ENCODE data around the gene CNOT11.
"Not testable (repeated sequence)": the region's sequence is repeated elsewhere in the genome, so short reads cannot be mapped to it uniquely, and the experiment has no call there.

Gene CNOT11

DNA sequence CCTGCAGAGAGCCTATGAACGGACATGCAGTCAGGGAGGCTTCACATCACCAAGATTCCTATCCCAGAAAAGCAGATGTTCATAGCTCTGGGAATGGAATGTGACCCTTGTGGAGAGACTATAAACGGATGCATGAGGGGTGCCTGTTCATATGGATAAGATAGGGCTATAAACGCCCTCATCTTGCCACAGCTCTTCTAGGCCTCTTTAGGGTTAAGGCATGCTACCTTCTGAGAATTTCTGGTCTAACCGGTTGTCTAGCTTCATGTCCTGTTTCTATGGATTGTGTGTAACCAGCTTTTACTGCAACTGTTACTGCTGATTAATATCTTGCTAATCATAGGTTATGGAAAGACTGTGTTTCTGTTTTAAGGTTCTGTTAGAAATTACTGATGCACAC lies 8.3 kb upstream of the CNOT11 start:
- not testable (repeated sequence) for FAIRE-seq; DNase-seq (ENCODE audit: insufficient read length, low spot score)

DNA sequence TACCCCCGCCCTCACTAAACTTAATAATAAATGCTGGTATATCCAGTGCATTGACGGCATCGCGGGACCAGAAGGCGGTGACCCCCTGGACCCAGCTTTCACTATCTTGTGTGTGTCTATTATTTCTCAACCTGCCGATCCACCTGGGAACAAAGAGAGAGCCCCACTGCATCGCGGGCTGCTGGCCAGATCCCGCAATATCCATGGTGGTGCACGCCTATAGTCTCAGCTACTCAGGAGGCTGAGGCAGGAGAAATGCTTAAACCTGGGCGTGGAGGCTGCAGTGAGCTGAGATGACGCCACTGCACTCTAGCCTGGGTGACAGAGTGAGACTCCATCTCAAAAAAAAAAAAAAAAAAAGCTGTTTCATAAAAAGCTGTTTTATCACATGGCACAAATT lies 7.8 kb upstream of the CNOT11 start:
- DNase-seq (ENCODE audit: insufficient read length, low spot score); FAIRE-seq: not testable (repeated sequence)

DNA sequence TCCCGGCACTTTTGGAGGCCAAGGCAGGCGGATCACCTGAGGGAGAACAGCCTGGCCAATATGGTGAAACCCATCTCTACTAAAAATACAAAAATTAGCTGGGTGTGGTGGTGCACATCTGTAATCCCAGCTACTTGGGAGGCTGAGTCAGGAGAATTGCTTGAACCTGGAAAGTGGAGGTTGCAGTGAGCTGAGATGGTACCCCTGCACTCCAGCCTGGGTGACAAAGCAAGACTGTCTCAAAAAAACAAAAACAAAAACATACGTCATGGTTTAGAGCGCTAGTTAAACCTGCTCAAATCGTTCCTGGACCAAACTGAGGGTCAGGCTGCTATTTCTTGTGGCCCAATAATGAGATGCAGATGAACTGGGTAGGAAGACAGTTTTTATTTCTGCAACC lies 7.2 kb upstream of the CNOT11 start:
- not testable (repeated sequence) for DNase-seq (ENCODE audit: insufficient read length, low spot score); FAIRE-seq

DNA sequence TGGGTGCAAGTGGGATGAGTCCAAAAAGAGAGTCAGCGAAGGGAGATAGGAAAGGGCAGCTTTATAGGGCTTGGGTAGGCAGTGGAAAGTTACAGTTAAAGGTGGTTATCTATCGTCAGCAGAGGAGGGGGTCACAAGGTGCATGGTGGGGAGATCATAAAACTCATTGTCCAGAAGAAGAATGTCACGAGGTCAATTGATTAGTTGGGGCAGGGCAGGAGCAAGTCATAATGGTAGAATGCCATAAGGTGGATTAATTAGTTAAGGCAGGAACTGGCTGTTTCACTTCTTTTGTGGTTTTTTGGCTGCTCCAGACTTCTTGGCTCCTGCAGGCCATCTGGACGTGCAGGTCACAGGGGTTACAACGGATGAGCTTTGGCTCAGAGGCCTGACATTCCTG lies 3.9 kb upstream of the CNOT11 start:
- not testable (repeated sequence) for DNase-seq (ENCODE audit: insufficient read length, low spot score); FAIRE-seq

DNA sequence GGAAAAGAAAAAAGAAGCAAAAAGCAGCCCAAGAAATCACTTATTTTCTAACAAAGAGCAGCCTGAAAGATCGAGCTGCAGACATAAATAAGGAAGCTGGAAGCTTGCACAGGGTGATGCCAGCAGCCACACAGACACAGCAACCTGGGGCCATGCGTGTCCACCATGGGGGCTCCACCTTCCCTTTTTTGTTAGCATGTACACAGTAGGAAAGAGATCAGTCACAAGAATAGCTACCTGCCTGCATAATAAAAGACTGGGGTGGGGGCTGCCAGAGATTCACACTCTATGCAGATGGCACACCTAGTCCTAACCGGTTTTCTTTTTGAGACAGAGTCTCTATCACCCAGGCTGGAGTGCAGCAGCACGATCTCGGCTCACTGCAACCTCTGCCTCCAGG lies 2.9 kb upstream of the CNOT11 start:
- FAIRE-seq (no peak), DNase-seq (ENCODE audit: insufficient read length, low spot score) (no peak)

DNA sequence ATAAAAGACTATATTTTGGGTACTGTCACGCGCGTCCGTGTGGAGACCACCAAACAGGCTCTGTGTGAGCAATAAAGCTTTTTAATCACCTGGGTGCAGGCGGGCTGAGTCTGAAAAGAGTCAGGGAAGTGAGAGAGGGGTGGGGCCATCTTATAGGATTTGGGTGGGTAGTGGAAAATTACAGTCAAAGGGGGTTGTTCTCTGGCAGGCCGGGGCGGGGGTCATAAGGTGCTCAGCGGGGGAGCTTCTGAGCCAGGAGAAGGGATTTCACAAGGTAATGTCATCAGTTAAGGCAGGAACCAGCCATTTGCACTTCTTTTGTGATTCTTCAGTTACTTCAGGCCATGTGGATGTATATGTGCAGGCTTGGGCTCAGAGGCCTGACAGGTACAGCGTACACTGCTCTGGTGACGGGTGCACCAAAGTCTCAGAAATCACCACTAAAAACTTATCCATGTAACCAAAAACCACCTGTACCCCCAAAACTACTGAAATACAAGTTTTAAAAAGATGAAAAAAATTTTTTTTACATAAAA lies 1.4 kb upstream of the CNOT11 start:
- not testable (repeated sequence) for DNase-seq (ENCODE audit: insufficient read length, low spot score); FAIRE-seq

DNA sequence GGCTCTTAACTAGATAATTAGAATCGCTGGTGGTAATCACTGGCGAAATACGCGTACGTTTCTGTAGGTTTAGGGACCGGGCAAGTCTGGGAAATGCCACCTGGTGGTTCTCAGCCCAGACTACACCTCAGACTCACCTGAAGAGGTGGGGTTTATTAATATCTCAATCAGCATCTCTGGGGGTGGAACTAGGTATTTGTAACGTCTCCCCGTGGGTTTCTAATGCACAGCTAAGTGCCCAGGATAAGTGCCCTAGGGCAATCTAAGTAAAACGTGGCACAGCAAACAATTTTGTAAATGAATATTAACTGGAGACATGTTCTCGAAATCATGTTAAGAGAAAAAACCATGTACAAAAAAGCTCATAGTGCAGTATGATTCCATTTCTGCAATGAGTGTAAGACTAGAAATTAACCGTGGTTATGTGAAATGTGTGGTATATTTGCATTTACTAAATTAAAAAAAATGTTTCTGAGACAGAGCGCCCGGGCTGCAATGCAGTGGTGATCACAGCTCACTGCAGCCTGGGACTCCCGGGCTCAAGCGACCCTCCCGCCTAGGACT lies 760 bp upstream of the CNOT11 start:
- FAIRE-seq (no peak), DNase-seq (ENCODE audit: insufficient read length, low spot score) (no peak)

DNA sequence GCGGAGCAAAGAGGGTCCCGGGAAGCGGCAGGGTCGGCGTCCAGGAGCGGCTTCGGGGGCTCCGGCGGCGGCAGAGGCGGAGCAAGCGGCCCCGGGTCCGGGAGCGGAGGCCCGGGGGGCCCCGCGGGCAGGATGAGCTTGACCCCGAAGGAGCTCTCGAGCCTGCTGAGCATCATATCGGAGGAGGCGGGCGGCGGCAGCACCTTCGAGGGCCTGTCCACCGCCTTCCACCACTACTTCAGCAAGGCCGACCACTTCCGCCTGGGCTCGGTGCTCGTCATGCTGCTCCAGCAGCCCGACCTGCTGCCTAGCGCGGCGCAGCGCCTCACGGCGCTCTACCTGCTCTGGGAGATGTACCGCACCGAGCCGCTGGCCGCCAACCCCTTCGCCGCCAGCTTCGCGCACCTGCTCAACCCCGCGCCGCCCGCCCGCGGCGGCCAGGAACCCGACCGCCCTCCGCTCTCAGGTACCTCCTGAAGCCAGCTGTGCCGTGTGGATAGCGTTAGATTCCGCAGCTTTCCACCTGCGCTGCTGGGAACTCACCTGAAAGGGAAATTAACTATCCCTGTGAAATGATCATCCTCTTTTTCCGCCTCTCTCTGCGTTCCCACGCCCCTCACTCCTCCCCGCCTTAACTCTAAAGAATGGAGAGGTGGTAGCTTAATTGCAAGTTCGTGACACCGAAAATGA lies 472 bp downstream of the CNOT11 start:
- FAIRE-seq (no peak), DNase-seq (ENCODE audit: insufficient read length, low spot score) (peak; percentile 28)

DNA sequence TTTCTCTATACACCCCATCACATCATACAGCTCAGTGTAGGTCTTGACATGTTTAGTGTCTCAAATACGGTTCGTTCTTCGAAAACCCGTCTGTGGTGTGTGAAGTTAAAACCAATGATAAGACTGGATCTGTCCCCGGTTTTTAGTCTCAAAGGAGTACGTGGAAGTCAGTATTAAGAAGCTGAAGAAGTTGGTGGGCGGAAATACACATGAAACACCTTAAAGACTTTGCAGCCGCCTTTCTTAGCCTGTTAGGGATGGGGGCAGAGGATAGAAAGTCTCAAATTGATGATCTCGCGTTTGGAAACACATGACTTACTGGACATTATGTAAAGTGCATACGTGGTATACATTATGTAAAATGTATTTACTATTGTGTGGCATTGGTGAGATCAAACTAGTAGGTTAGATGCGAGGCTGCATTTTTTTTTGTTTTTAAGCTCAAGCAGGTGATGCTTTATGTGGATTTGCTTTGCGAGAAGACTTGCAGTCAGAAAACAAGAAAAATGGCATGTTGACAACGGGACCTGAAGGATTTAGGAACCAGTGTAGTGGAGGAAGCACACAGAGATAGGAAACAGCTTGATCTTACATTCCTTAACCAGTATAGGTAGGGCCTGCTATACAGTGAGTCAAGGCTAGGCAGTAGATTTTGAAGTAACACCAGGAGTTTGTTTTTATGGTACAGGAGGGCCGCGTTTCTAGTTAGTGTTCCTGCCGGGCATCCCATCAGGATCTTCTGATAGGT lies 1.2 kb downstream of the CNOT11 start:
- no peak for FAIRE-seq
- DNase-seq (ENCODE audit: insufficient read length, low spot score) = no peak

DNA sequence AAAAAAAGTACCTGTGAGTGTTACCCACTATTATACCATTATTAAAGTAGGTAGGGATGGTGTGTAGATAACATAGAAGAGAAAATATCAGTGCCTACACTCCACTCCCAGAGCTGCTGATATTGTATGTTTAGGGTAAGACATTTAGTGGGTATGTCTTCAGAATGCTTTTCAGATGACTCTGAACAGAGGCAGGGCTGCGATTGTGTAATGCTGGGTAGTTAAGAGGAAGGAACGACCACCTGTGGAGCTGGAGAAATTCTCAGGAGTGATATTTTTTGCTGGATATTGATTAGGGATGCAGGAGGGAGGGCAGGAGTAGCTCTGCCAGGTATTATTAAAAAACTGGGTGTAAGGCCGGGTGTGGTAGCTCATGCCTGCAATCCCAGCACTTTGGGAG lies 2.8 kb downstream of the CNOT11 start:
- DNase-seq (ENCODE audit: insufficient read length, low spot score) (no peak), FAIRE-seq (no peak)

DNA sequence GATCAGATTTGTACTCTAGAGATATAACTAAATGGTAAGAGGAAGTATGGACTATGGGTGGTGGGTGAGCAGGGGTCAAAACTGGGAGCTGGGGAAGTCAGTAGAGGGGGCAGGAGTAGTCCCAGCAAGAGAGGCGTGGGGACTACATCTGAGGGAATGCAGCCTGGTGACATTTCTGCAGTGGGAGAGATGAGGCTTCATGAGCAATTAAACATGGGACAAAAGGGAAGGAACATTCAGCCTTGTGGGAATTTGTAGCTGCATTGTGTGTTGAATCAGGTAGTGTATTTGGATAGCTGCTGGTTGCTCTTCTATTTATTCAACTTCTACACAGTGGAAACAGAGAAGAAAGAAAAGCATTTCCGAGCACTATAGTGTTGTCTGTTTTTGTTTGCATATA lies 3.6 kb downstream of the CNOT11 start:
- no peak for DNase-seq (ENCODE audit: insufficient read length, low spot score)
- no peak for FAIRE-seq

DNA sequence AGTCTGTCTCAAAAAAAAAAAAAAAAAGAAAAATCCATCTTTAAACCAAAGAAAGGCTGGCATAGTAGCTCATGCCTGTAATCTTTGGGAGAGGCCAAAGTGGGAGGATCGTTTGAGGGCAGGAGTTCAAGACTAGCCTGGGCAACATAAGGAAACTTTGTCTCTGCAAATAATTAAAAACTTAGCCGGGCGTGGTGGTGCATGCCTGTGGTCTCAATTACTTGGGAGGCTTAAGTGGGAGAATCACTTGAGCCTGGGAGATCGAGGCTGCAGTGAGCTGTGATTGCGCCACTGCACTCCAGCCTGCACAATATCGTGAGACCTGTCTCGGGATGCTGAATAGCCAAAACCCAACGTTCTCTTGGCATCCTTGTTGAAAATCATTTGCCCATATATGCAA lies 6.1 kb downstream of the CNOT11 start:
- DNase-seq (ENCODE audit: insufficient read length, low spot score) (no peak), FAIRE-seq (no peak)

DNA sequence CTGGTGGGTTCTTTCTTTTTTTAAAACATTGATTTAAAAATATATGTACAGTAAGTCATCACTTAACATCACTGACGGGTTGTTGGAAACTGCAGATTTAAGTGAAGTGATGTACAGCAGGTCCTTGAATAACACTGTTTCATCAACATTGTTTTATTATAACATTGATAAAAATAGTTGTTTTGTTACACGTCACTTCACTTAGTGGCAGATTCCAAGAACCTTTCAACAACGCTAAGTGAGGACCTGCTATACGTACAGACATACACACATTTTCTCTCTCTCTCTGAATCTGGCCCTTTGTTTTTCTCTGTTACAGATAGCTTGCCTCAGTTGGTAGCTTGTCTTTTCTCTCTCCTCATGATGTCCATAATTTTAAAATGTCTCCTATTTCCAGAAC lies 9.5 kb downstream of the CNOT11 start:
- no peak for FAIRE-seq
- DNase-seq (ENCODE audit: insufficient read length, low spot score) = no peak

DNA sequence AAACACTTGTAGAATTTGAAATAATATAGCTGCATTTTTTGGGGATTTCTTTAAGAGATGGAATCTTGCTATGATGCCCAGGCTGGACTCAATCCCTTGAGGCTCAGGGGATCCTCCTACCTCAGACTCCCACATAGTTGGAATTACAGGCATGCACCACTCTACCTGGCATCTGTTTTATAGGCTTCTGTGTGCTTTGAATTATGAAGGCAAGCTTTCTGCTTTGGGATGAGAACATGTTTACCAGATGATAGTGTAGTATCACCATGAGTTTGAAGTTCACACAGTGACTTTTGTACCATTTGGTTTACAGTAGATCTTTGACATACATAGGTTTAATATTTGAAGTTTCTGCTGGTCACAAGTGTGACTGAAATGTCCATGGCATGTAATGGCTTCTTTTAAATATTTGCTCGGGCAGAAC lies 10.7 kb downstream of the CNOT11 start:
- DNase-seq (ENCODE audit: insufficient read length, low spot score) (no peak), FAIRE-seq (no peak)

DNA sequence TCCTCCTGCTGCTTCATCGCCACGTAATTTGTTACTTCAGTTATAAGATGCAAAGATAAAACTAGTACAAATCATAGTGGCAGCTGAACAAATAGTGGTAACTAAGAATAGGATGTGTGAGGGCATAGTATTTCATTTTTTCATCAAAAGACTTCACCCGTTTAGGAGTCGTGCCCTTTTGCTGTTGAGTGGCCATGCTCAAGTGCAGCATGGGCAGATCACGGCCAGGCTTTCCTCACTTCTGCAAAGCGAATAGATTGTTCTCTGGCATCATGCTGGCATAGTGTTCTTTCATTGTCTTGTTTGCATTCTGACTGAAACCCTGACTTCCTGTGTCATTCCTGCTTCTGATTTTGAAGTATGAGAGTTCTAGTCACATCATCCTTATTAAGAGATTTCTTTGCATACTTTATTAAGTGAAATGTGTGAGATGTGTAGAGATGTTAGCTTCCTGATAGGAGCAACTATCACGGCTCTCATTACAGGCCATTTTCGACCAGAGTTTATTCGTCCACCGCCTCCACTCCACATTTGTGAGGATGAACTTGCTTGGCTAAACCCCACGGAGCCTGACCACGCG lies 11.8 kb downstream of the CNOT11 start:
- DNase-seq (ENCODE audit: insufficient read length, low spot score) = no peak
- FAIRE-seq = no peak

DNA sequence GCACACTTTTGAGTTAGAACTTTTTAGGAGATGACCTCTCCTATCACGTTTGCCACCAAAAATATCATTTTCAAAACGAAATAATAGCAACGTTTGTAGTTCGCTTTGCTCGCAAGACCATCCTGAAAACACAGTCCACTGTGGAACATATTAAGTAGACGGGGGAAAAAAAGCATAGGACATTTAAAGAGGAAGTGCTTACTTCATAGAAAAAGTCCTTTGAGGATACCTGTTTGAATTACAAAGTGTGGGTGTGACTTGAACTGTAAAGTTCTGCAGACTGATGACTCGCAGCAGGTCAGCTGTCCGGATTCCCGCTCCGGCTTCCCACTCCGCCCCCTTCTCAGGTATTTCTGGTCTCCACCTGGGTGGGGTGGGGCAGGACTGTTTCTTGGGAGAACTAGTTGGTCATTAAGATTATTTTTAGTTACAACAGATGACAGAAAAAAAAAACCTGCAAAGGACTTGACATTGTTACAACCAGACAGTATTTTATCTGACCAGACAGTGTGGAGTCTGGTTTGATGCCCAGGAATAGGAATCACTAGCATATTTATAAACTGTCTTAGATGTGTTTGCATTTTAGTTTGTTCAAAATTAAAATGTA lies 13.3 kb downstream of the CNOT11 start:
- DNase-seq (ENCODE audit: insufficient read length, low spot score) = no peak
- FAIRE-seq = no peak

DNA sequence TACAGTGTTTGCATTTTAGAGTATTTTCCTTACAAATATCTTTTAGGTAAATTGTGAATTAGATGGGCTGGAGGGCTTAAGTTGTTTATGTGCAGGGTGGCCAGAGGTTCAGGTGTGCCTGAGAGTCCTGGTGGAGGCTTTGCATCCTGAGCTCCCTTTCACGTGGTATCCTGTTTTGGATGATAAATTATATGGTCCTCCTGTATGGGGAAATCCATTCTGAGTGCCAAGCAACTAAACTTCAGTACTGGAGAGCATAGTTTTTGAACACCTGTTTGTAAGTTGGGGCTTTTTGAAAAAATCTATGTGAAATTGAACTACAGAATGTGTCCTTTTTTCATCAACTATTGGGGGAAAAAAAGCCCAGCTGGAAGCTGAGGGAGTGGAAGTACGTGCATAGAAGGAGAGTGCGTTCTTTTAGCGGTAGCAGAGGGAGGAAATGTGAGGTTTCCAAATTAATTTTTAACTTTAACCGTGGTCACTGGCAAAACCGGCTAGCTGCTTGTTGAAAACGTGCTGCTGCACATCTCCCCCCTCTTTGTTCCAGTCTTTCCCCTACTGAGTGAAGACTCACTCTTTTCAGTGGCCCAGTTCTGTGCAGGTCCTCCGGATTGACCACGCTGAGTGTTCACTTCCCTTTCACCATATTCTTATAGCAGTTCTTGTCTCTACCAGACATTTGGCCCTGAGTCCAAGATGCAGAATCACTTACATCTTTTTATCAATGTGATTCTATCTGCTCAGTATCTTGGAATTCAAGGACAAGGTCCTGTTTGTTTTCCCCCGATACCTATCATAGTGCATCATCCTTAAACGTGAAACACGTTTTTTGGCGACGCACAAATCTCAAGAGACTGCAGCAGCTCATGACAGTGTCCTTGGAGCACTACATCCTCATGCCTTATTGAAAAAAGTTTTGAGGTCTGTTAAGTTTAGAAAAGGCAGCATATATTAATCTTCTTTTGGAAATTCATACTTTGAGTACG lies 15.3 kb downstream of the CNOT11 start:
- DNase-seq (ENCODE audit: insufficient read length, low spot score) (no peak), FAIRE-seq (no peak)

DNA sequence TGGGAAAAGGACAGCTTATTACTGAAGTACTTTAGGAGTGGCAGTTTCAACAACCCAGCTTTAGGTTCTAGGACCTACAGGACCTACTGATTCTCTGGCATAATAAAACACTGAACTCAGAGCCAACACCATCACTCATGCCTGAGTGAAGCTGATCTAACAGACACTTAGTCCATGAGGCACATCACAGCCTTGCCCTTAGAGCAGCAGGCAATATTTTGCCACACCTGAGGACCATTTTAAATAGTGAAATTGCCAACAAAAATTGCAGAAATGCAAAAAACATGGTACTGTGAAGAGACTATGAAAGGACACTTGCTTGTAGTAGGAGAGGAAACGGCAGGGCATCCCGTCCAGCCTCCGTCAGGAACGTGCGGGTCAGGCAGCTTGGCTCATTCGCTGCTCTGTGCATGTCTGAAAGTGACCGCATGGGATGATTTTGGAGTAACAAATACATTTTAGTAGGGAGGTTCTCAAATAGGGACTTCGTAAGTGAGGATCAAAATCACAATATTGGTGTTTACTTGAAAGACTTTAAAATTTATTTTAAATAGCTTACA lies 18.1 kb downstream of the CNOT11 start:
- FAIRE-seq (no peak), DNase-seq (ENCODE audit: insufficient read length, low spot score) (no peak)

DNA sequence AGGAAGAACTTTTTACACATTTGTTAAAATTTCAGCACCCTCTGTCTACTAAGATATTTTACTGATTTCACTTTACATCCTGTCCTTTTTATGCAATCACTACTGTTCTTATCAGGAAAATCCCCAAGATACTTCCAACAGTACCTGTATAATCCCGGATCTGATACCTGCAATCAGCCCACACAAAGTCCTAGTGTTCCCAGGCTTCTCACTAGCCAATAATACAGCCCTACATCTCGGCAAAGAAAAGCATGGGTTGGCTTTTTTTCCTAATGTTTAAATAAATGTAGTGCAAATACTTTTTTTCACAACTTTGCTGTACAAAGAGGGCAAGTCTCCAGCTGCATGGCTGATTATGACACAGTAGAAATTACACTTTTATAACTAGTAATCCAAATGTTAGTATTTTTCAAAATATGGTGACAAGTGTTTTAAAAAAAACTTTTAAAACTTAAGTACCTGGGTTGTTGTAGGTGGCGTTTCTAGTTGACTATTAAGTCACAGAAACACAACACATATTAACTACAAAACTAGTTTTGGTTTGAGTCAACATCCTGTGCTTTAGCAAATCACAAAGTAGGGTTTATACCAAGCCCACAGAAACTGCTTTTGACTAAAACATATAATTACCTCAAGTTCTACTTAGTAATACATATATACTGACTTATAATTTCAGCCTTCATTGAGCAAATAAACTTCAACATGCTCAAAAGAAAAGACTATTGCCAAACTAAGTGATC lies 19.5 kb downstream of the CNOT11 start:
- no peak for DNase-seq (ENCODE audit: insufficient read length, low spot score)
- FAIRE-seq = no peak
